CD4-positive, alpha-beta T cell (primary cell): ENCODE results near the gene TXNL4B. TPM values are rescaled to one million over a fixed set of nuclear protein-coding genes. Genes with fewer than 3 reads are reported as not detected.

Source experiments
- ATAC-seq: fragments of 200-7000 bp; cut with Tn5 transposase; one replicate; pipeline ENCODE4 v1.10.0; 2022; ENCODE audit warnings: mild to moderate bottlenecking; ENCODE audit not compliant: poor library complexity
- CTCF ChIA-PET: fragments of 350-600 bp; sonication (Branson Sonifier 250); formaldehyde crosslinking; loops from one replicate; lab custom pipeline; 2021; ENCODE audit warnings: antibody characterized with exemption, inconsistent platforms; lab: Charles Lee
- POLR2A ChIA-PET: fragments of 350-600 bp; sonication (Branson Sonifier 250); formaldehyde crosslinking; loops from one replicate; lab custom pipeline; 2021; ENCODE audit warnings: antibody characterized with exemption, inconsistent platforms; lab: Charles Lee
- DNase-seq, 14 experiments: peaks; one replicate each; pipeline ENCODE4 v3.0.0-alpha.2; 2013 to 2020; ENCODE audit warnings: mixed read lengths in 2 of 14
- H3K27ac ChIP-seq, 2 donors: one replicate each; pipeline versions ENCODE4 v1.5.1 to v1.7.0; 2013; ENCODE audit warnings: low read length in 2 of 2, low read depth in 1 of 2, mild to moderate bottlenecking in 1 of 2
- H3K27me3 ChIP-seq, 2 experiments: 1 replicate in 1 of 2; 2 replicates in 1 of 2; pipeline versions ENCODE4 v1.6.1 to v1.7.0; 2013; ENCODE audit warnings: low read length in 2 of 2, control low read depth in 1 of 2, mild to moderate bottlenecking in 1 of 2, moderate library complexity in 1 of 2; ENCODE audit not compliant: insufficient read depth in 2 of 2, control insufficient read depth in 1 of 2
- H3K36me3 ChIP-seq: one replicate; pipeline ENCODE4 v1.6.1; 2013; ENCODE audit warnings: low read length, control low read depth; ENCODE audit not compliant: insufficient read depth
- H3K4me1 ChIP-seq: one replicate; pipeline ENCODE4 v1.6.1; 2013; ENCODE audit warnings: low read length, control low read depth; ENCODE audit not compliant: insufficient read depth
- H3K4me3 ChIP-seq: one replicate; pipeline ENCODE4 v1.5.1; 2013; ENCODE audit warnings: mild to moderate bottlenecking, low read length, moderate library complexity
- H3K9me3 ChIP-seq, 2 experiments: 1 replicate in 1 of 2; 2 replicates in 1 of 2; pipeline versions ENCODE4 v1.6.1 to v1.7.0; 2013; ENCODE audit warnings: low read length in 2 of 2, mild to moderate bottlenecking in 2 of 2, control low read depth in 1 of 2, moderate library complexity in 1 of 2; ENCODE audit not compliant: control insufficient read depth in 1 of 2, insufficient read depth in 1 of 2
- H3K27ac Mint-ChIP-seq: one replicate; pipeline ENCODE4 v1.8.0; 2020; ENCODE audit warnings: mixed read lengths
- H3K27me3 Mint-ChIP-seq: one replicate; pipeline ENCODE4 v1.8.0; 2021; ENCODE audit warnings: mixed read lengths
- H3K36me3 Mint-ChIP-seq: one replicate; pipeline ENCODE4 v1.8.0; 2021; ENCODE audit warnings: low read depth, mixed read lengths
- H3K4me1 Mint-ChIP-seq: one replicate; pipeline ENCODE4 v1.8.0; 2021; ENCODE audit warnings: low read depth, mixed read lengths
- H3K4me3 Mint-ChIP-seq: one replicate; pipeline ENCODE4 v1.8.0; 2020; ENCODE audit warnings: mild to moderate bottlenecking, mixed read lengths
- H3K9me3 Mint-ChIP-seq: one replicate; pipeline ENCODE4 v1.8.0; 2020; ENCODE audit warnings: mixed read lengths
- intact Hi-C, 2 experiments: fragments of 100-400 bp; cut with DNase I in 1 of 2; cut with micrococcal nuclease in 1 of 2; formaldehyde crosslinking; loops; one replicate each; pipeline versions ENCODE4 v1.15.1 to v1.9.0; 2023 to 2025; cut with DNase I, micrococcal nuclease
- total RNA-seq, 174 experiments: library from RNA in 2 of 174; stranded (reverse) in 2 of 174; gene quantifications; one replicate each; pipeline ENCODE4 v1.2.3 and lab custom pipeline; 2021 to 2026
- TF ChIP-seq, protein P1 (sequence below): fragments of 200-600 bp; IDR thresholded peaks from one replicate; pipeline ENCODE4 v1.8.0; 2022; ENCODE audit warnings: antibody characterized with exemption, mild to moderate bottlenecking

The TXNL4B gene
- total RNA-seq, 2 experiments from 2014 or later = 11.5 to 15.0 TPM

DNA sequence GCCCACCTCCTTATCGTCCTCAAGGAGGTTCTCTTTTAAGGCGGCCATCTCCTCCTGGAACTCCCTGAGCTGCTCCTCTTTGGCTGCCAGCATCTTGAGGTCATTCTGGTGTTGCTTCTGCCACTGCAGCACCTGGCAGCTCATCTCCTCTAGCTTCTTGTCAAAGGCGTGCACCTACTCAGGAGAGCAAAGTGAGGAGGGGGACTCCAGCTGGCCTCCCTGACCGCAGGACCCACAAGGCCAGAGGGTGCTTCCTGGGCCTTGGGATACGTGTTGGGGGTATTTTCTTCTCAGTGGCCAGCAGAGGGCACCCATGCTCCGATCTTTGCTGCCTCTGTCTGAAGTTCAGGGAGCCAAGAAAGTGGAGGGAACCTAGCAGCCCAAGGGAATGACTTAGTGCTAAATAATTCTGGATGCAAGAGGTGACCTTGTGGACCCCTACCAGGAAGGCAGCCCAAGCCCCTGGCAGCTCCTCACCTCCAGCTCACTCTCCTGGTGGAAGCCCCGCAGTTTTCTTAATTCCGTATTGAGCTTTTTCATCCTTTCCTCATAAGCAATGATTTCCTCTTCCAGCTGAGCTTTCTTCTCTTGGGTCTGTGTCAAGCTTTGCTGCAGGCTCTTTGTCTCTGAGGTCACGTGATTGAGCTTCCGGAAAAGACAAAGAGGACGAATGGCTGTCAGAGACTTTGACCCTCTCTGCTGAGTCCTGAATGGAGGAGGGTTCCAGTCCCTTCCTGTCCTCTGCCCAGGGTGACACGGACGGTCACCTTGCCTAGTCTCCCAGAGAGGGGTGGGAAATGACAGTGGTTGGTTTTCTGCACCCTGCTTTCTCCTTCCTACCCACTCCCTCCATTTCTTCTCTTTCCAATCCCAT, 31.6 kb upstream of the TXNL4B start:
- H3K36me3 Mint-ChIP-seq = no peaks in the 10 kb centered on the region
- ChIA-PET POLR2A (no interaction called here), CTCF (interaction anchor here (1.3 kb wide), 1 partner anchor 1831 kb away, joined by 3 read pairs; no protein-coding TSS in a partner anchor)
- TF ChIP-seq, protein P1, sequence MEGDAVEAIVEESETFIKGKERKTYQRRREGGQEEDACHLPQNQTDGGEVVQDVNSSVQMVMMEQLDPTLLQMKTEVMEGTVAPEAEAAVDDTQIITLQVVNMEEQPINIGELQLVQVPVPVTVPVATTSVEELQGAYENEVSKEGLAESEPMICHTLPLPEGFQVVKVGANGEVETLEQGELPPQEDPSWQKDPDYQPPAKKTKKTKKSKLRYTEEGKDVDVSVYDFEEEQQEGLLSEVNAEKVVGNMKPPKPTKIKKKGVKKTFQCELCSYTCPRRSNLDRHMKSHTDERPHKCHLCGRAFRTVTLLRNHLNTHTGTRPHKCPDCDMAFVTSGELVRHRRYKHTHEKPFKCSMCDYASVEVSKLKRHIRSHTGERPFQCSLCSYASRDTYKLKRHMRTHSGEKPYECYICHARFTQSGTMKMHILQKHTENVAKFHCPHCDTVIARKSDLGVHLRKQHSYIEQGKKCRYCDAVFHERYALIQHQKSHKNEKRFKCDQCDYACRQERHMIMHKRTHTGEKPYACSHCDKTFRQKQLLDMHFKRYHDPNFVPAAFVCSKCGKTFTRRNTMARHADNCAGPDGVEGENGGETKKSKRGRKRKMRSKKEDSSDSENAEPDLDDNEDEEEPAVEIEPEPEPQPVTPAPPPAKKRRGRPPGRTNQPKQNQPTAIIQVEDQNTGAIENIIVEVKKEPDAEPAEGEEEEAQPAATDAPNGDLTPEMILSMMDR = peak; percentile 85
- H3K4me3 Mint-ChIP-seq = no peak overlapping the region
- peaks cover 6% of the 10 kb centered on the region for H3K4me1 ChIP-seq
- intact Hi-C loops = loop anchor here (5.0 to 10.0 kb wide), 5 partner anchors 342 to 1960 kb away; no protein-coding TSS in a partner anchor
- H3K4me3 ChIP-seq = no peak overlapping the region
- no peaks in the 10 kb centered on the region for H3K27me3 ChIP-seq
- DNase-seq (peak; percentile 38 to 77 (median 48)), ATAC-seq (peak; percentile 34)
- H3K27ac Mint-ChIP-seq = no peak overlapping the region
- no peaks in the 10 kb centered on the region for H3K9me3 Mint-ChIP-seq
- H3K27ac ChIP-seq = no peak overlapping the region
- H3K27me3 Mint-ChIP-seq = no peaks in the 10 kb centered on the region
- no peaks in the 10 kb centered on the region for H3K4me1 Mint-ChIP-seq
- H3K9me3 ChIP-seq = no peaks in the 10 kb centered on the region
- H3K36me3 ChIP-seq = no peaks in the 10 kb centered on the region

DNA sequence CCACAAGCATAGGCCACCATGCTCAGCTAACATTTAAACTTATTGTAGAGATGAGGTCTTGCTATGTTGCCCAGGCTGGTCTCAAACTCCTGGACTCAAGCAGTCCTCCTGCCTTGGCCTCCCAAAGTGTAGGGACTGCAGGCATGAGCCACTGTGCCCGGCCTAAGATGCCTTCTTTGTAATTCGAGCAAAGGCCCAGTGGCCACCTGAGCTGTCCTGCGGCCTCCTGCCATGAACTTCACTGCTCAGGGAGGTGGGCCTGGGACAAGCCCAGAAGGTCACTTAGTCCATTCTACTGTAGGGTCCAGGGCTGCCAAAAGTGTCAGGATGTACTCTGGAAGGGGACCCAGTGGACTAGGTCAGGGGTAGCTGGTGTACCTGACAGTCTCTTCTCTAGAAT, 30.7 kb upstream of the TXNL4B start:
- CTCF ChIA-PET = interaction anchor here (1.3 kb wide), 1 partner anchor 1832 kb away, joined by 3 read pairs; no protein-coding TSS in a partner anchor
- TF ChIP-seq, protein P1 = no peak
- no peak overlapping the region for H3K4me3 Mint-ChIP-seq

DNA sequence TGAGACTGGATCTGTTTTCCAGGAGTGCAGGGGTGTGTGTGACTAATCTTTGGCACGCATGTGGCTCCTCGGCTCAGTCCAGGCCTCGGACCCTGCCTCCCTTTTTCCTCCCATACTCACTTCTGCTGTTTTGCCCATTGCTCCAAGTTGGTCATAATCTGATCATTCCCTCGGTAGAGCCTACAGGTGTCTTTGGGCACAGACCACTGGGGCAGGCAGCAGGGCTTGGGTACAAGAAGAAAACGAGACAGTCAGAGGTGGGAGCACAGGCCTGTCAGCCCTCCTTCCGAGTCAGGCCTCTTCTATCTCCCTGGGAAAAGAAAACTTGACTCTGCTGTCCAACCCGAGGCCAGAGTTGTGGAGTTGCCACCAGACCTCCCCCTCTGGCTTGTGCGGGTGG, 30.0 kb upstream of the TXNL4B start:
- DNase-seq (no peak), ATAC-seq (no peak)
- H3K36me3 Mint-ChIP-seq = no peaks in the 10 kb centered on the region
- intact Hi-C loops = loop anchor here (10.0 kb wide), 1 partner anchor 1959 kb away; no protein-coding TSS in a partner anchor
- Histone ChIP-seq H3K9me3 (no peaks in the 10 kb centered on the region), H3K36me3 (no peaks in the 10 kb centered on the region), H3K4me3 (no peak overlapping the region), H3K27ac (no peak overlapping the region), H3K27me3 (no peaks in the 10 kb centered on the region), H3K4me1 (peaks cover 6% of the 10 kb centered on the region)
- POLR2A ChIA-PET = no interaction called here
- no peaks in the 10 kb centered on the region for H3K4me1 Mint-ChIP-seq
- H3K9me3 Mint-ChIP-seq = no peaks in the 10 kb centered on the region
- H3K27ac Mint-ChIP-seq = no peak overlapping the region
- CTCF ChIA-PET = no interaction called here
- TF ChIP-seq, protein P1 = no peak
- no peak overlapping the region for H3K4me3 Mint-ChIP-seq
- no peaks in the 10 kb centered on the region for H3K27me3 Mint-ChIP-seq

More for the DNA sequence above, 30.7 kb upstream of the TXNL4B start:
- H3K9me3 ChIP-seq = no peaks in the 10 kb centered on the region
- Mint-ChIP-seq H3K9me3 (no peaks in the 10 kb centered on the region), H3K27ac (no peak overlapping the region), H3K36me3 (no peaks in the 10 kb centered on the region), H3K4me1 (no peaks in the 10 kb centered on the region), H3K27me3 (no peaks in the 10 kb centered on the region)
- H3K4me3 ChIP-seq = no peak overlapping the region
- POLR2A ChIA-PET = no interaction called here
- intact Hi-C loops = loop anchor here (10.0 kb wide), 1 partner anchor 1959 kb away; no protein-coding TSS in a partner anchor
- no peak overlapping the region for H3K27ac ChIP-seq
- H3K4me1 ChIP-seq = peaks cover 6% of the 10 kb centered on the region
- no peaks in the 10 kb centered on the region for H3K36me3 ChIP-seq
- DNase-seq (no peak), ATAC-seq (no peak)
- no peaks in the 10 kb centered on the region for H3K27me3 ChIP-seq
